ENCODE results near the gene RHOU. TPM values are rescaled to one million over a fixed set of nuclear protein-coding genes. Genes with fewer than 3 reads are reported as not detected.

RHOU gene
- total RNA-seq, 1 experiment from 2014 or later: 0.26 TPM

- no peak for ATAC-seq
- intact Hi-C loops (cut with micrococcal nuclease): no loop called here
- H3K27me3 ChIP-seq (ENCODE audit: low read length): peaks cover 55% of the 10 kb centered on the region
- H3K9ac ChIP-seq (ENCODE audit: low read length): no peak overlapping the region
- H3K4me1 ChIP-seq (ENCODE audit: insufficient read depth, low read length): no peaks in the 10 kb centered on the region
- DNase-seq: no peak
- H3K4me3 ChIP-seq (ENCODE audit: low read length): no peak overlapping the region
- no peaks in the 10 kb centered on the region for H3K9me2 ChIP-seq (replicated peaks; ENCODE audit: low read length)
- H3K4me2 ChIP-seq (ENCODE audit: low read length): no peak overlapping the region
- no peaks in the 10 kb centered on the region for H3F3A ChIP-seq (ENCODE audit: low read length, unreplicated experiment)
- no peak overlapping the region for H3K27ac ChIP-seq (ENCODE audit: low read length)
- ChIA-PET POLR2A (ENCODE audit: unreplicated experiment) (no interaction called here), CTCF (no interaction called here)
- TF ChIP-seq EZH2phosphoT487 (IDR thresholded peaks at IDR 0.05; ENCODE audit: borderline replicate concordance, low read length) (no peak), EZH2 (IDR thresholded peaks at IDR 0.05; ENCODE audit: low read length, unreplicated experiment) (no peak)
- TF ChIP-seq, protein P1, sequence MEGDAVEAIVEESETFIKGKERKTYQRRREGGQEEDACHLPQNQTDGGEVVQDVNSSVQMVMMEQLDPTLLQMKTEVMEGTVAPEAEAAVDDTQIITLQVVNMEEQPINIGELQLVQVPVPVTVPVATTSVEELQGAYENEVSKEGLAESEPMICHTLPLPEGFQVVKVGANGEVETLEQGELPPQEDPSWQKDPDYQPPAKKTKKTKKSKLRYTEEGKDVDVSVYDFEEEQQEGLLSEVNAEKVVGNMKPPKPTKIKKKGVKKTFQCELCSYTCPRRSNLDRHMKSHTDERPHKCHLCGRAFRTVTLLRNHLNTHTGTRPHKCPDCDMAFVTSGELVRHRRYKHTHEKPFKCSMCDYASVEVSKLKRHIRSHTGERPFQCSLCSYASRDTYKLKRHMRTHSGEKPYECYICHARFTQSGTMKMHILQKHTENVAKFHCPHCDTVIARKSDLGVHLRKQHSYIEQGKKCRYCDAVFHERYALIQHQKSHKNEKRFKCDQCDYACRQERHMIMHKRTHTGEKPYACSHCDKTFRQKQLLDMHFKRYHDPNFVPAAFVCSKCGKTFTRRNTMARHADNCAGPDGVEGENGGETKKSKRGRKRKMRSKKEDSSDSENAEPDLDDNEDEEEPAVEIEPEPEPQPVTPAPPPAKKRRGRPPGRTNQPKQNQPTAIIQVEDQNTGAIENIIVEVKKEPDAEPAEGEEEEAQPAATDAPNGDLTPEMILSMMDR (conservative IDR thresholded peaks at IDR 0.05; ENCODE audit: low read depth, low read length): no peak
- no peaks in the 10 kb centered on the region for H3K9me3 ChIP-seq (ENCODE audit: low read length)
- BruUV-seq (replicated peaks): no TSS peak
- H3K36me3 ChIP-seq (ENCODE audit: low read depth, low read length): no peaks in the 10 kb centered on the region
- H3K79me2 ChIP-seq (ENCODE audit: low read length): no peaks in the 10 kb centered on the region
- H4K20me1 ChIP-seq (ENCODE audit: low read length): no peaks in the 10 kb centered on the region
- H2AFZ ChIP-seq (ENCODE audit: low read length): no peak overlapping the region
These were observed 58.9 kb downstream of the RHOU start for GRCh38 chr1:228794173-228794572.

DNA sequence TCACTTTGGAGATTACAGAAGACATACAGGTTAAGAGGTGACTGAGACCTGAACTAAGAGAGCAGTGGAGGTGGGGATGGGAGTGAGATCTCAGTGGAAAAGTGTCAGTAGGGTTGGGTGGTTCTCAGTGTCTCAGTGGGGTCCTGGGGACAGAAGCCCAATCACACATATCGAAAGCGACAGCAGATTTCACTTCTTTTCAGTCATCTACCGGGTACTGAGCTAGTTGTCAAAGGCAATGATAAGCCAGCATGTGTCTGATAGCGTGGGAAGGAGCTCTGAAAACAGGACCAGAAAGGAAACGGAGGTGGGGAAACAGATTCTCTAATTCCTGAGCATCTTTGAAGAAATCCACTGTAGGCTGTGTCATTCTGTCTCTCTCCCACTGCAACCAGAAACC lies 59.5 kb downstream of the RHOU start:
- Histone ChIP-seq H3K4me3 (ENCODE audit: low read length) (no peak overlapping the region), H3K27me3 (ENCODE audit: low read length) (peaks cover 49% of the 10 kb centered on the region), H3K9me2 (replicated peaks; ENCODE audit: low read length) (no peaks in the 10 kb centered on the region), H3K27ac (ENCODE audit: low read length) (no peak overlapping the region), H3K9ac (ENCODE audit: low read length) (no peak overlapping the region), H3K4me1 (ENCODE audit: insufficient read depth, low read length) (no peaks in the 10 kb centered on the region), H4K20me1 (ENCODE audit: low read length) (no peaks in the 10 kb centered on the region), H3K79me2 (ENCODE audit: low read length) (no peaks in the 10 kb centered on the region), H3F3A (ENCODE audit: low read length, unreplicated experiment) (no peaks in the 10 kb centered on the region), H3K4me2 (ENCODE audit: low read length) (no peak overlapping the region), H2AFZ (ENCODE audit: low read length) (no peak overlapping the region), H3K9me3 (ENCODE audit: low read length) (no peaks in the 10 kb centered on the region), H3K36me3 (ENCODE audit: low read depth, low read length) (no peaks in the 10 kb centered on the region)
- POLR2A ChIA-PET (ENCODE audit: unreplicated experiment): no interaction called here
- DNase-seq (no peak), ATAC-seq (no peak)
- intact Hi-C loops (cut with micrococcal nuclease): no loop called here
- CTCF ChIA-PET: no interaction called here
- BruUV-seq (replicated peaks): no TSS peak
- TF ChIP-seq EZH2 (IDR thresholded peaks at IDR 0.05; ENCODE audit: low read length, unreplicated experiment): no peak
- TF ChIP-seq, protein P1 (conservative IDR thresholded peaks at IDR 0.05; ENCODE audit: low read depth, low read length): no peak
- TF ChIP-seq EZH2phosphoT487 (IDR thresholded peaks at IDR 0.05; ENCODE audit: borderline replicate concordance, low read length): no peak

DNA sequence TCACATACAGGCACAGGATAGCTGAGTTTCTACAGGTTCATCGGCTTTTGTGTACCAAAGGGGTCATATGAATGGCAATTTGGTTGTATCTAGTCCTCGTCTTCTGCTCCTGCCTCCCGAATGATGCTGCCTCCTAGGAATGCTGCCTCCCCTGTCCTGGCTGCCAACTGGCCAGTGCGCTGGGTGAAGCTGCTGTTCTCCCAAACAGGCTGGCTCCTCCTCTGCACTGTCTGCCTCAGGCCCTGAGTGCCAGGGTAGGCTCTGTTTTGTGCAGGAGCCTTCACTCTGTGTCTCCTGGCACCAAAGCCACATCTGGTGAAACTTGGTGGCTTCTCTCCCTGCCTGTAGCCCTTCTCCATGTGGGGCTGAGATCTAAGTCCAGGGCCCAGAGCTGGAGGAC lies 60.3 kb downstream of the RHOU start:
- intact Hi-C loops (cut with micrococcal nuclease): no loop called here
- H3K9me2 ChIP-seq (replicated peaks; ENCODE audit: low read length): no peaks in the 10 kb centered on the region
- ChIA-PET POLR2A (ENCODE audit: unreplicated experiment) (no interaction called here), CTCF (no interaction called here)
- no peak overlapping the region for H3K9ac ChIP-seq (ENCODE audit: low read length)
- TF ChIP-seq, protein P1 (conservative IDR thresholded peaks at IDR 0.05; ENCODE audit: low read depth, low read length): no peak
- TF ChIP-seq EZH2phosphoT487 (IDR thresholded peaks at IDR 0.05; ENCODE audit: borderline replicate concordance, low read length): no peak
- no peak for TF ChIP-seq EZH2 (IDR thresholded peaks at IDR 0.05; ENCODE audit: low read length, unreplicated experiment)
- H3K27ac ChIP-seq (ENCODE audit: low read length): no peak overlapping the region
- no peak overlapping the region for H3K4me2 ChIP-seq (ENCODE audit: low read length)
- H3K9me3 ChIP-seq (ENCODE audit: low read length): no peaks in the 10 kb centered on the region
- no peaks in the 10 kb centered on the region for H3K79me2 ChIP-seq (ENCODE audit: low read length)
- ATAC-seq (no peak; the same call in 1 of the 2 replicates), DNase-seq (no peak)
- no TSS peak for BruUV-seq (replicated peaks)
- H3K27me3 ChIP-seq (ENCODE audit: low read length): peaks cover 42% of the 10 kb centered on the region
- no peak overlapping the region for H3K4me3 ChIP-seq (ENCODE audit: low read length)
- no peaks in the 10 kb centered on the region for H3F3A ChIP-seq (ENCODE audit: low read length, unreplicated experiment)
- no peak overlapping the region for H2AFZ ChIP-seq (ENCODE audit: low read length)
- H3K36me3 ChIP-seq (ENCODE audit: low read depth, low read length): no peaks in the 10 kb centered on the region
- no peaks in the 10 kb centered on the region for H4K20me1 ChIP-seq (ENCODE audit: low read length)
- H3K4me1 ChIP-seq (ENCODE audit: insufficient read depth, low read length): no peaks in the 10 kb centered on the region

Other genes starting within 250 kb of the RHOU start
- 97.7 and 157 TPM in 2 replicates for gene RNF187, start 248.1 kb upstream of the RHOU start, total RNA-seq (2014; rRNA removed)

Data from PC-3 (cell line).